Measurements from ENCODE around the gene ATG4A. TPM values are rescaled to one million over a fixed set of nuclear protein-coding genes. Genes with fewer than 3 reads are reported as not detected.

Gene ATG4A
- total RNA-seq, 4 donors from 2014 or later: 18.3 to 22.1 (median 20.4) TPM

DNA sequence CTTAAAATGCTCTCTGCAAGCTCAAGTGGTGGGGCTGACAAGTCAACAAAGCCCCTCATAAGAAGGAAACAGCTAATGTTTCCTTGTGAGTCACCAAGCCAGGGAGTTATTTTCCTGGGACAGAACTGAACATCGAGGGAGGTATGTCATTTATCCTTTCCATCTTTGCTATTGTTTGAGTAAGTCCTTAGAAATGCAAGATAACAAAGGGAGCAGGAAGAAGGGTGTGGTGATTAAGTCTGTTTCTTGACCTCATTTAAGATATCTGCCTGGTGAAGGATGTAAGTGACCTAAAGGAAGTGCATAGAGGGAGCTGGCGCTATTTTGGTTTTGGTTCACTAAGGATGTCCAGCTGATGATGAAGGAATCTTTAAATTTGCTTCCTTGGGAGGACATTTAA, 39.9 kb downstream of the ATG4A start:
- Histone ChIP-seq H3K27ac (peak overlapping the region in 2 of 4 donors; percentile 48 to 54), H3K36me3 (no peaks in the 10 kb centered on the region), H3K9me3 (no peaks in the 10 kb centered on the region), H3K27me3 (no peaks in the 10 kb centered on the region), H3K4me3 (no peak overlapping the region), H3K4me1 (no peaks in the 10 kb centered on the region)
- intact Hi-C loops (cut with DNase I; ENCODE audit: low total_unique reads): no loop called here
- no peak for DNase-seq
- ATAC-seq: peak; percentile 33 to 49
- no peak for TF ChIP-seq POLR2A (IDR thresholded peaks at IDR 0.05)
- TF ChIP-seq, protein P1, sequence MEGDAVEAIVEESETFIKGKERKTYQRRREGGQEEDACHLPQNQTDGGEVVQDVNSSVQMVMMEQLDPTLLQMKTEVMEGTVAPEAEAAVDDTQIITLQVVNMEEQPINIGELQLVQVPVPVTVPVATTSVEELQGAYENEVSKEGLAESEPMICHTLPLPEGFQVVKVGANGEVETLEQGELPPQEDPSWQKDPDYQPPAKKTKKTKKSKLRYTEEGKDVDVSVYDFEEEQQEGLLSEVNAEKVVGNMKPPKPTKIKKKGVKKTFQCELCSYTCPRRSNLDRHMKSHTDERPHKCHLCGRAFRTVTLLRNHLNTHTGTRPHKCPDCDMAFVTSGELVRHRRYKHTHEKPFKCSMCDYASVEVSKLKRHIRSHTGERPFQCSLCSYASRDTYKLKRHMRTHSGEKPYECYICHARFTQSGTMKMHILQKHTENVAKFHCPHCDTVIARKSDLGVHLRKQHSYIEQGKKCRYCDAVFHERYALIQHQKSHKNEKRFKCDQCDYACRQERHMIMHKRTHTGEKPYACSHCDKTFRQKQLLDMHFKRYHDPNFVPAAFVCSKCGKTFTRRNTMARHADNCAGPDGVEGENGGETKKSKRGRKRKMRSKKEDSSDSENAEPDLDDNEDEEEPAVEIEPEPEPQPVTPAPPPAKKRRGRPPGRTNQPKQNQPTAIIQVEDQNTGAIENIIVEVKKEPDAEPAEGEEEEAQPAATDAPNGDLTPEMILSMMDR (IDR thresholded peaks at IDR 0.05 in 4 of 5, conservative IDR thresholded peaks at IDR 0.05 in 1 of 5): no peak
- in situ Hi-C loops (cut with MboI; ENCODE audit: low sequenced_read_pairs in 4 of 4): no loop called here

DNA sequence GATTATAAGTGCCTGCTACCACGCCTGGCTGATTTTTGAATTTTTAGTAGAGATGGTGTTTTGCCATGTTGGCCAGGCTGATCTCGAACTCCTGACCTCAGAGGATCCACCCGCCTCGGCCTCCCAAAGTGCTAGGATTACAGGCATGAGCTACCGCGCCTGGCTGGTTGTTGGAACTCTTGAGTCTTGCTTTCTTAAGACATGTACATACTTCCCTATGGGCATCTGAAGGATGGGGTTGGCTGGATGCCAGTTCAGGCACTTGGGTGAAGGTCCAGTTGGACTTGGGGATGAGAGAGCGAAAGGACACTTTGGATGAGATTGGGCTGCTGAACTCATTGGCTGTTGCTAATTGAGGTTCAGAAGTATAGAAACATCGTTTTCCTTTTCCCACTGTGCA, 40.5 kb downstream of the ATG4A start:
- ATAC-seq: no peak
- no peaks in the 10 kb centered on the region for H3K4me1 ChIP-seq

DNA sequence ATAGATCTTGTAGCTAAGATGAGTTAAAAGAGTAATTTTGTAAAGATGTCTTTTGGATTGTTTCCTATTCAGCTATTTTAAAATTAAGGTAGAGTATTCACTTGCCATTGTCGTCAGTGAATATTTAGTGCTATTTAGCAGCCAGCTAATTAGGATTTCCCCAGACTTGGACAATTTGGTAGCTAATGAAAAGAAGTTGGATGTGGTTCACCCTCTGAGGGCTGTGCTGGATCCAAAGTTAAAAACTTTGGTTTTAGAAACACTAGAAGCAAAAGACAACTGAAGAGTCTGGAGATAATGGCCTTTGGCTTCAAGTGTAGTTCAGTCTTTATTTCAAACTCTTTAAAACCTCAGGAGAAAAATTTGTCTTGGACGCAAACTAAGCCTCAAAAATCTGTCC, 41.3 kb downstream of the ATG4A start:
- ATAC-seq (no peak), DNase-seq (no peak)
- Histone ChIP-seq H3K4me1 (no peaks in the 10 kb centered on the region), H3K36me3 (no peaks in the 10 kb centered on the region), H3K27ac (peak overlapping the region in 1 of 4 donors; percentile 48), H3K27me3 (no peaks in the 10 kb centered on the region), H3K4me3 (no peak overlapping the region), H3K9me3 (no peaks in the 10 kb centered on the region)
- TF ChIP-seq, protein P1 (IDR thresholded peaks at IDR 0.05 in 4 of 5, conservative IDR thresholded peaks at IDR 0.05 in 1 of 5): no peak
- no peak for TF ChIP-seq POLR2A (IDR thresholded peaks at IDR 0.05)
- intact Hi-C loops (cut with DNase I; ENCODE audit: low total_unique reads): no loop called here
- in situ Hi-C loops (cut with MboI; ENCODE audit: low sequenced_read_pairs in 4 of 4): no loop called here

More for the DNA sequence above, 40.5 kb downstream of the ATG4A start:
- intact Hi-C loops (cut with DNase I; ENCODE audit: low total_unique reads) (no loop called here), in situ Hi-C loops (cut with MboI; ENCODE audit: low sequenced_read_pairs in 4 of 4) (no loop called here)
- Histone ChIP-seq H3K9me3 (no peaks in the 10 kb centered on the region), H3K27ac (peak overlapping the region; percentile 4 to 48 (median 22)), H3K4me3 (no peak overlapping the region), H3K36me3 (no peaks in the 10 kb centered on the region), H3K27me3 (no peaks in the 10 kb centered on the region)
- TF ChIP-seq POLR2A (IDR thresholded peaks at IDR 0.05): no peak
- TF ChIP-seq, protein P1 (IDR thresholded peaks at IDR 0.05 in 4 of 5, conservative IDR thresholded peaks at IDR 0.05 in 1 of 5): no peak
- DNase-seq: no peak

DNA sequence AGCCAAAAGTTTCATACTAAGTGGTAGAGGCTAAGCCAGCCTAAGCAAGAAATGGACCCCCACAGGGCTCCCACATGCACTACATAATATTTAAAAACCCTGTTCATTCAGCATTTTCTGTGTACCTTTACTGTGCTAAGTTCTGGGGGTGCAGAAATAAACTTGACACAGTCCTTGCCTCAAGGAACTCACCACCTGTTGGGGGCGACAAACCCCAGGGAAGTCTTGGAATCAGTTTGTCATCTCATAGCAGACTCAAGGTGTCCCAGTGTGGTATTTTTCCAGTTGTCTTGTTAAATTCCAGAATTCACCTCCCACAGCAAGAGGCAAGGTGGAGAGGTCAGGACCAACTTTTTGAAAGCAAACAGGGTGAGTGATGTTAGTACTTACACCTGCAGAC, 43.1 kb downstream of the ATG4A start:
- in situ Hi-C loops (cut with MboI; ENCODE audit: low sequenced_read_pairs in 4 of 4) (no loop called here), intact Hi-C loops (cut with DNase I; ENCODE audit: low total_unique reads) (no loop called here)
- no peak for TF ChIP-seq POLR2A (IDR thresholded peaks at IDR 0.05)
- TF ChIP-seq, protein P1 (IDR thresholded peaks at IDR 0.05 in 4 of 5, conservative IDR thresholded peaks at IDR 0.05 in 1 of 5): no peak
- no peaks in the 10 kb centered on the region for H3K27me3 ChIP-seq
- no peak overlapping the region for H3K4me3 ChIP-seq
- H3K36me3 ChIP-seq: peaks cover 0 to 5% of the 10 kb centered on the region in 2 donors
- DNase-seq (no peak), ATAC-seq (no peak)
- H3K27ac ChIP-seq: no peak overlapping the region
- H3K9me3 ChIP-seq: no peaks in the 10 kb centered on the region
- no peaks in the 10 kb centered on the region for H3K4me1 ChIP-seq
